ENCODE data around the gene CD300C.

- TF ChIP-seq POLR2AphosphoS5 (IDR thresholded peaks at IDR 0.05; ENCODE audit: low read depth, low read length), result no peak
- TF ChIP-seq CTCF (IDR thresholded peaks at IDR 0.05), result no peak
- no peak for TF ChIP-seq TCF7L2 (IDR thresholded peaks at IDR 0.05; ENCODE audit: low read depth, low read length)
Measured at GRCh38 chr17:74543891-74544760, 1.8 kb downstream of the CD300C start.
